ENCODE measurements around the gene F7. TPM values are rescaled to one million over a fixed set of nuclear protein-coding genes. Genes with fewer than 3 reads are reported as not detected.

The F7 gene
- total RNA-seq, 2 donors from 2014 or later = not detected

DNA sequence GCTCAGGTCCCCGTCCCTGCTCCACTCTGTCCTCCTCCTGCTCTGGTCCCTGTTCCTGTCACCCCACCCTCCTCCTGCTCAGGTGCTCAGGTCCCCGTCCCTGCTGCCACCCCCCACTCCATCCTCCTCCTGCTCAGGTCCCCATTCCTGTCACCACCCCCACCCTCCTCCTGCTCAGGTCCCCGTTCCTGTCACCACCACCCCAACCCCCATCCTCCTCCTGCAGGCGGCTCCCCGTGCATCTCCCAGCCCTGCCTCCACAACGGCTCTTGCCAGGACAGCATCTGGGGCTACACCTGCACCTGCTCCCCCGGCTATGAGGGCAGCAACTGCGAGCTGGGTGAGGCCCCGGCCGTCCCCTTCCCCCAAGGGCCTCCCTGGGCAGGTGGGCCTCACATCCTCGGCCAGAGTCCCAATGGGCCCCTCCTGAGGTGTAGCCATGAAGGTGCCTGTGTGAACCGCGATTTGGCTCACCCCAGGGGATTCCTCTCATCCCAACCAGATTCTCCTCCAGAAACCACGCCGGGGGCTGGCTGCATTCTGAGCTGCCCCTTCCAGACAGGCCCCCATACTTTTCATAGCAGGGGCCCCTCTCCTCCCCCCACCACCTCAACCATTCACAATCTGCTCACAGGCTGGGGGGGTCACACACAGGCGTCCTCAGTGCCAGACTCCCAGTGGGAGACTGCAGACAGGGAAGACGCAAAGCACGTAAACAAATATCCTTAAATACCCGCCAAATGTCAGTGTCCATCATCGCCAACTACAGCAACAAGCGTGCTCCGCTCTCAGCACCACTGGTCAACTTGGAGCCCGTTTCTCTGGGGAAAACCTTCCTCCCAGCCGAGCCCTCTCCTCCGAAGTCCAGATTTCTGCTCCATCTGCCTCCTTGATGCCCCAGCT is 57.4 kb downstream of the F7 start:
- H3K4me3 Mint-ChIP-seq = peak overlapping the region; percentile 81
- no peak for DNase-seq
- H3K4me1 Mint-ChIP-seq = peaks cover 36% of the 10 kb centered on the region

DNA sequence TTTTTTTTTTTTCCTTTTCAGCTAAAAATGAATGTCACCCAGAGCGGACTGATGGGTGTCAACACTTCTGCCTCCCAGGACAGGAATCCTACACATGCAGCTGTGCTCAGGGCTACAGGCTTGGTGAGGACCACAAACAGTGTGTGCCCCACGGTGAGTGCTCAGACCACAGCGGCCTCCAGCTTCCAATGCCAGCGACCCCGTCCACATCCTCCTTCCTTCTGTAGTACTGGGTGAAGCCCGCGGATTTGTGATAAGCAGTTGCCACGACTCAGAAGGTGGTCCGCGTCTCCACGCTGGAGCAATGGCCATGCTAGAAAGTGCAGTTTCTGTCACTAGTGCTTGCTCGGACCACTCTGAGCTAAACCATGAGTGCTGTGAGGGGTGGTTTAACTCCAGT is 58.9 kb downstream of the F7 start:
- no peaks in the 10 kb centered on the region for H3K27me3 Mint-ChIP-seq
- ATAC-seq = peak; percentile 21
- H3K27ac Mint-ChIP-seq = no peak overlapping the region
- peak overlapping the region; percentile 41 for H3K4me3 Mint-ChIP-seq
- no peaks in the 10 kb centered on the region for H3K9me3 ChIP-seq (ENCODE audit: control insufficient read depth, low read length, poor library complexity, severe bottlenecking)
- peaks cover 33% of the 10 kb centered on the region for H3K4me1 Mint-ChIP-seq
- peaks cover 3% of the 10 kb centered on the region for H3K36me3 Mint-ChIP-seq (ENCODE audit: low read depth)
- DNase-seq = no peak

More for the DNA sequence above, 57.4 kb downstream of the F7 start:
- no peaks in the 10 kb centered on the region for H3K9me3 ChIP-seq (ENCODE audit: control insufficient read depth, low read length, poor library complexity, severe bottlenecking)
- H3K27ac Mint-ChIP-seq = peak overlapping the region; percentile 53
- peak; percentile 59 for ATAC-seq
- no peaks in the 10 kb centered on the region for H3K27me3 Mint-ChIP-seq
- no peaks in the 10 kb centered on the region for H3K36me3 Mint-ChIP-seq (ENCODE audit: low read depth)

DNA sequence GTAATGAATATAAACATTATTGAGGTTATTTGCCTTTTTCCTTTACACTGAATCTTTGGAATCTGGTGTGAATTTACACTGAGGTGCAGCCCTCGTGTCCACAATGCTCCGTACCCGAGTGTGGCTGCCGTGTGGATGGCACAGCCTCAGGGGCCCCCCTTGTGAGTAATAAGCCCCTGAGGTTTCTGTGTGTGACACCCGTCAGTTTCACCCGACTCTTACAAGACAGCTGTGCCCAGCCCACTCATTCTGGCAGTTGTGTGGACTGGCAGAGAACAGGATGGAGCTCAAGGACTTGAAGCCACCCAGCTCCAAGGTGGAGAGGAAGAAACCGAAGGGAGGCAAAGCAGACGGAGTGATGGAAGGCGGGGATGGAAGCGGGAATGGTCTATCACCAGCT is 60.7 kb downstream of the F7 start:
- peaks cover 4% of the 10 kb centered on the region for H3K36me3 Mint-ChIP-seq (ENCODE audit: low read depth)
- no peak for ATAC-seq
- H3K9me3 ChIP-seq (ENCODE audit: control insufficient read depth, low read length, poor library complexity, severe bottlenecking) = no peaks in the 10 kb centered on the region
- no peak overlapping the region for H3K27ac Mint-ChIP-seq
- no peaks in the 10 kb centered on the region for H3K27me3 Mint-ChIP-seq
- DNase-seq = no peak
- peaks cover 30% of the 10 kb centered on the region for H3K4me1 Mint-ChIP-seq
- H3K4me3 Mint-ChIP-seq = no peak overlapping the region

DNA sequence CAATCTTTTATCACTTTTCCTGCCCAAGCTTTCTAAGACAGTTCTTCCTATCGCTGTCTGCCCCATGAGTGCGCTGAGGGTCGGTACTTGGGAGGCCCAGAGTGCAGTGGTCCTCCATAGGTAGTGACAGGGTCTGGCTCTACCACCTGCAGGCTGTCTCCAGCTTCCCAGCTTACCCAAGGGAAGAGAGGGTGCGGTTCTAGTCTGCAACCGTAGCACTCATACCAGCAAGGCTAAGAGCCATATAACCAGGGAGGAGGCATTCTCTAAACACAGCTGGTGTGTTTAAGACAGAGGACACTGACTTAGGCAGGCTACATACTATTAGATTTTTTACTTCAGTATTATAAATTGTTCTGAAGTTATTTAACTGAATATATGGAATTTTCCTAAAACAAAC is 61.1 kb downstream of the F7 start:
- no peak overlapping the region for H3K27ac Mint-ChIP-seq
- no peak for ATAC-seq
- DNase-seq = no peak

DNA sequence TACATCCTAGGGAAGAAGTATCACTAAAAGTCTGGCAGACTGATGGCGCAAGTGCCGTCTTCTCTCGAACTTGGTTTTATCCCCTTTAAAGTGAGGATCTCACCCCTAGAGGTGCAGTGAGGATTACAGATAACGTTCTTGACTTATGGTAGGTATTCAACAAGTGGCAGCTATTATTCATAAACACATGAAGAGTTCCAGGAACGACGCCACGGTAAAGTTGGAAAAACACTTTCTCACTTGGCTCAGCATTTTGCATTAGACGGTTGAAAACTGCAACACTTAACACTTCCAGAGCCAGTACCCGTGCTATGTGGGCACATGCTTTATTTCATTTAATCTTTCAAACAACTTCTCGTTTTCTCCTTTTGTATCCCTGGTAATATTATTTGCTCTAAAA is 61.6 kb downstream of the F7 start:
- ATAC-seq = no peak
- H3K27ac Mint-ChIP-seq = no peak overlapping the region
- no peaks in the 10 kb centered on the region for H3K9me3 ChIP-seq (ENCODE audit: control insufficient read depth, low read length, poor library complexity, severe bottlenecking)

More for the DNA sequence above, 61.1 kb downstream of the F7 start:
- Mint-ChIP-seq H3K27me3 (no peaks in the 10 kb centered on the region), H3K4me1 (peaks cover 29% of the 10 kb centered on the region), H3K36me3 (ENCODE audit: low read depth) (peaks cover 4% of the 10 kb centered on the region), H3K4me3 (no peak overlapping the region)
- H3K9me3 ChIP-seq (ENCODE audit: control insufficient read depth, low read length, poor library complexity, severe bottlenecking) = no peaks in the 10 kb centered on the region

DNA sequence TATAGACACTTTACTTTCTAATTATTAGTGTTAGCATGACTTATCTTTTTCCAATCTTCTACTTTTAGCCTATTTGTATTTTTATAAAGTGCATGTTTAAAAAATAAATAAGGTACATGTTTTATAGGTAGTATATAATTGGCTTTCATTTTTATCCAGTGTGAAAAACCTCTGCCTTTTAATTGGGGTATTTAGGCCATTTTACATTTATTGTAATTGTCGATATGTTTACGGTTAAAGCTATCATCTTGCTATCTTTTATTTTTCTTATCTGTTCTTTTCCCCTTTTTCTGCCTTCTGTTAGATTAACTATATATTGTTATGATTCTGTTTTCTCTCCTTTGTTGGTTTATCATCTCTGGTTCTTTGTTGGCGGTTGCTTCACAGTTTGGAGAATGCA is 62.0 kb downstream of the F7 start:
- H3K4me3 Mint-ChIP-seq = no peak overlapping the region

More for the DNA sequence above, 61.6 kb downstream of the F7 start:
- DNase-seq = no peak
- Mint-ChIP-seq H3K4me1 (peaks cover 29% of the 10 kb centered on the region), H3K27me3 (no peaks in the 10 kb centered on the region), H3K4me3 (no peak overlapping the region), H3K36me3 (ENCODE audit: low read depth) (peaks cover 4% of the 10 kb centered on the region)

DNA sequence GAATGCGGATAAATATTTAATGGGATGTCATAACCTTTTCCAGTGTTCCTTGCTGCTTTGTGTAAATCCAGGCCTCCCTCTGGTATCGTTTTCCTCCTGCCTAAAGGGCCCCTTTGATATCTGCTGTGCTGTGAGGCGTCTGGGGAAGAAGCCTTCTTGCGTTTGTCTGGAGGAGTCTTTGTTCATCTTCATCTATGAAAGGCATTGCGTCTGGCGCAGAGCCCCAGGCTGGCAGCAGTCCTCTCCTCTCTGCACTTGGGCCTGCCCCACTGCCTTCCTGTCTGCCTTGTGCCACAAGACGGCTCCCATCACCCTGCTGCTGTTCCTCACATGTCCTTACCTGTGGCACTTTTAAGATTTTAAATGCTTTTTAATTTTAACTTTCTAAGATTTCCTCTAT is 62.6 kb downstream of the F7 start:
- DNase-seq = no peak
- Mint-ChIP-seq H3K27ac (no peak overlapping the region), H3K4me3 (no peak overlapping the region), H3K27me3 (no peaks in the 10 kb centered on the region), H3K36me3 (ENCODE audit: low read depth) (peaks cover 4% of the 10 kb centered on the region), H3K4me1 (peaks cover 25% of the 10 kb centered on the region)
- ATAC-seq = no peak
- H3K9me3 ChIP-seq (ENCODE audit: control insufficient read depth, low read length, poor library complexity, severe bottlenecking) = no peaks in the 10 kb centered on the region

More for the DNA sequence above, 62.0 kb downstream of the F7 start:
- no peak for DNase-seq
- peaks cover 4% of the 10 kb centered on the region for H3K36me3 Mint-ChIP-seq (ENCODE audit: low read depth)
- H3K9me3 ChIP-seq (ENCODE audit: control insufficient read depth, low read length, poor library complexity, severe bottlenecking) = no peaks in the 10 kb centered on the region
- H3K27me3 Mint-ChIP-seq = no peaks in the 10 kb centered on the region
- H3K27ac Mint-ChIP-seq = no peak overlapping the region
- ATAC-seq = no peak
- peaks cover 29% of the 10 kb centered on the region for H3K4me1 Mint-ChIP-seq

DNA sequence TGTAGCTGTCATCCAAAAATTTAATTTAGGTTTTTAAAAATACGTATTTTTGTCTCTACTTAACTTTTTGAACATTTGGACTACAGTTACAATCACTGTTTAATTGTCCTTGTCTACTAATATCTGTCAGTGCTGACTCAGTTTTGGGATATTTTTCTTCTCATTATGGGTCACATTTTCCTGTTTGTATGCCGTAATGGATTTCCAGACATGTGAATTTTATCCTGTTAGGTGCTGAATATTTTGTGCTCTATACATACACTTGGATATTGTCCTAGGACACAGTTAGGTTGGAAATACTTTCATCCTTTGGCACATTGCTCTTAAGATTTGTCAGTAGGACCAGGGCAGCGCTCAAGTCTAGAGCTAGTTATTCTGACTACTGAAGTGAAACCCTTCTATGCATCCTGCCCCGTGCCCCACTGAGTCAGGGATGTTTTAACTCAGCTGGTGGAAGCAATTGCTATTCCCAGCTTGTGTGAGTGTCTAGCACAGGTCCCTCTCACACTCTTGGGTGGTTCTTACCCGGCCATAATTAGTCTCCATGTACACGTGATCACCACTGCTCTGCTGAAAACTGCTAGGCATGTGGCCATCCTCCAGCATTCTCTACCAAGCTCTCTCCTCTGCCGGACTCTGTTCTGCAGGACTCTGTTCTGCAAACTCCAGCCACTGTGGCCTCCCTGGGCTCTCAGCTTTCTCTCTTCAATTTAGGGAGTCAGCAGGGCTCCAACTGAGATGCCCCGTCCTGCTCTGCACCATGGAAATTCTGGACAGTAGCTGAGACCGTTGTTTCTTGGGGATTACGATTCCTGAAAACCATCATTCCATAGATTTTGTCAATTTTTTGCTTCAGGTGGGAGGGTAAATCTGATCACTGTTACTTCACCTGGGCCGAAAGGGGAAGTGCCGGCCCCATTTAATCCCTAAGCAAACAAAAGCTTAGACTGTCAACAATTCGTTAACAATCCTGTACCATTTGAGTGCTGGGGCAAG is 64.0 kb downstream of the F7 start:
- ATAC-seq (no peak), DNase-seq (no peak)
- no peaks in the 10 kb centered on the region for H3K27me3 Mint-ChIP-seq
- peaks cover 4% of the 10 kb centered on the region for H3K36me3 Mint-ChIP-seq (ENCODE audit: low read depth)
- H3K9me3 ChIP-seq (ENCODE audit: control insufficient read depth, low read length, poor library complexity, severe bottlenecking) = no peaks in the 10 kb centered on the region
- no peak overlapping the region for H3K27ac Mint-ChIP-seq
- H3K4me1 Mint-ChIP-seq = peaks cover 22% of the 10 kb centered on the region
- no peak overlapping the region for H3K4me3 Mint-ChIP-seq

Other genes with a start within 250 kb of the F7 start
- 10 to 100 TPM in 1 of 2 donors, 1 to 10 TPM in 1; 9.7 to 13.2 TPM for gene MCF2L, start 136.6 kb upstream of the F7 start, total RNA-seq
- not detected for gene F10, start 17.0 kb downstream of the F7 start, total RNA-seq
- gene PROZ, start 52.9 kb downstream of the F7 start, total RNA-seq = not detected
- gene PCID2, start 102.9 kb downstream of the F7 start, total RNA-seq = 10 to 100 TPM; 31.3 to 47.9 TPM
- gene CUL4A, start 103.8 kb downstream of the F7 start, total RNA-seq = 10 to 100 TPM; 78.3 to 80.2 TPM
- 100 to 1,000 TPM in 1 of 2 donors, 10 to 100 TPM in 1; 92.5 to 102 TPM for gene LAMP1, start 191.4 kb downstream of the F7 start, total RNA-seq